HG02623 (cell line): ENCODE results near the gene CSMD2.

ENCODE experiments used
- ATAC-seq: cut with Tn5 transposase; IDR thresholded peaks from one replicate; pipeline ENCODE4 v1.9.1; 2021; ENCODE audit warnings: moderate library complexity; ENCODE audit not compliant: unreplicated experiment

CSMD2 gene

DNA sequence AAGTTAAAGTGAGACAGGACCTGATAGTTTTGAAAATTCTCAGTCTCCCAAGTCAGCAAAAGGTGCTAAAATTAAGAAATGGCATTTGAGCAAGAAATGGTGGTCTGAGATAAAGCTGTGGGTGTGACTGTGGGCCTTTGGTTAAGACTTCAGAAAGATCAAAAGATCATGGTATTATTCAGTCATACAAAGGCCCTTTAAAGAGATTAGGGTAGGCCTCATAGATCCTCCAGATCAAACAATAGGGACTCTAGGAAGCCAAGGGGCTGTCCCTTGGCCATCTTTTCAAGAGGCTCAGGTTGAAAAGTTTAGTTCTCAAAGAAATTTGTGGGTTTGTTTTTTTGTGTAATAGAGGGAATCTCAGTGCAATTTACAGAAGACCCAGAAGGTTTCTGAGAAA is 292.8 kb downstream of the CSMD2 start:
- no peak for ATAC-seq

DNA sequence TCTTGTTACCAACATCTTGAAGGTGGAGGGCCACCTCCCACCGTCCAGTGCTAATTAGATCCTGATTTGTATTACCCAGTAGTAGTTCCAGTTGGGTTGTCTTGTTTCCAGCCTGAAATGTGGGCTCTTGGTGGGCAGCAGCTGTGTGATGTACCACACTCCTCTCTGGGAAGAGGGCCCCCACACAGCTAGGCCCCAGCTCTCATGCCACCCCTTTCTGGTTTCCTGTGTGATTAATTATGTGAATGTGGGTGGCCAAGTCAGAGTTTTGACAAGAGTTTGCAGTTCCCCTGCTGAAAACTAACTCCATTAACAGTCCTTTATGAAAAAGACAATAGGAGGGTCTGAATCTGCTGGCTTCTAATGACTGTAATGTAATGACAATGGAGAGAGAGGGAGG is 297.3 kb downstream of the CSMD2 start:
- no peak for ATAC-seq

DNA sequence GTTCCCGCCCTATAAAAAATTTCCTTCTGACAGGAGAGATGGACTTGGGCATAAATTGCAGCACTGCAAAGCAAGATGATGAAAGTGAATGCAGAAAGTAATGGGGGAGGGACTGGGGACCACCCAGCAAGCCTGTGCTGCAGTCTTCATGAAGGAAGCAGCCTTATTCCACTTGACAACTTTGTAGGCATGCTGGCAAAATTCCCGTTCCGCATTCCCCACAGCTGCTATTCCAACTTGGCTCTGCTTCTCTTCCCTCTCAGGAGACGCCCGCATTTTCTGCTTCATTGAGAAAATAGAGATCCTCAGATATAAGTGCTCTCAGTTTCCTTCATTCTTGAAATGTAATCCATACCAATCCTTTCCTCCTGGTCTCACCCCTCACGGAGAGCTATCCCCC is 298.7 kb downstream of the CSMD2 start:
- ATAC-seq = no peak

DNA sequence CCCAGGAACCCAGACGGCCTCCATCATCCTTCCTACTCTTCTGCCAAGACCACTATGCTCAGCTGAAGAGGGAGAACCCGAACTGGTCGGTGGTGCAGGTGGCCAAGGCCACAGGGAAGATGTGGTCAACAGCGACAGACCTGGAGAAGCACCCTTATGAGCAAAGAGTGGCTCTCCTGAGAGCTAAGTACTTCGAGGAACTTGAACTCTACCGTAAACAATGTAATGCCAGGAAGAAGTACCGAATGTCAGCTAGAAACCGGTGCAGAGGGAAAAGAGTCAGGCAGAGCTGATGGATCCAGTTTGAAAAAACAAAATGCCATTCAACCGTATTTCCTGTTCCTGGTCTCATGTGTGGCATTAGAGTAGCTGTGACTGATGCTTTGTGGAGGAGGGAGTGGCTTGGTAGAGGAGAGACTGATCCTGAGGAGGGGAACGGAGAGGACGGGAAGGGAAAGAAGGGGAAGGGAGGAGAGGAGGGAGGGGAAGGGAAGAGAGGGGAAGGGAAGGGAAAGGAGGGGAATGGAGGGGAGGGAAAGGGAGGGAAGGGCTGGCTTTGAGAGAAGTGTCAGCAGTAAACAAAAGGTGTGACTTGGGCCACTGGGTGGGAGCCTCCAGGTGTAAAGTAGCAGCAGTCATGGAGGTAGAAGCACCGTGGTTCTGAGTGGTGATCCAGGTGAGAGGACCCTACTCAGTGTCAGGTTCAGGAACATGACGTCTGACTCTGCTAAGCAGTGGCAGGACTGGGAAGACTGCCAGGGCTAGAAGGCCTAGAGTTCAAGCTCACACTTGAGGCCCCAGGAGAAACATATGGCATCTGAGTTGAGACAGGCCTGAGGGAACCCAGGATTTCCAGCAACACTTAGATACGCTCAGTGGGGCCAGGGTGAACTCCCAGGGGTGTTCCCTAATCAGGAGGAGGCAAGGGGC is 300.3 kb downstream of the CSMD2 start:
- ATAC-seq = no peak

DNA sequence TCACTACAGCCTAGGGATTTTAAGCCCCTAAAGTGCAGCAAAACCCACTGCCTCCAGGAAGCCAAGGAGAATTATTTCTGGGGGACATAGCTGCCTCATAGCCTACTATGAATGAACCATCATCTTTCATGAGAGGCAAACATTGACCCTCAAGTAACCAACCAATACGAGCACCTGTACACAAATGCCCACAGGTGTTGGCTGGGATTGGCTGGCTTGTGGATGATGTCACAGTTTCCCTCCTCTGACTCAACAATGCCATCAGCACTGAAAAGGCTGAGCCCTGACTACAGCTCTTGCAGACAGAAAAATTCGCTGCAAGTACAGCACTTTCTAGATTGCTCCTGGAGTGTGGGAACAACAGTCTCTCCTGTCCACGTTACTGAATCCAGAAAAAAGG is 301.3 kb downstream of the CSMD2 start, which contains the start of gene HMGB4:
Gene HMGB4 (plus strand): TSS at position 301 of the 400 bp plus-strand sequence. CDS start 113 bp downstream, outside the sequence.
- no peak for ATAC-seq

DNA sequence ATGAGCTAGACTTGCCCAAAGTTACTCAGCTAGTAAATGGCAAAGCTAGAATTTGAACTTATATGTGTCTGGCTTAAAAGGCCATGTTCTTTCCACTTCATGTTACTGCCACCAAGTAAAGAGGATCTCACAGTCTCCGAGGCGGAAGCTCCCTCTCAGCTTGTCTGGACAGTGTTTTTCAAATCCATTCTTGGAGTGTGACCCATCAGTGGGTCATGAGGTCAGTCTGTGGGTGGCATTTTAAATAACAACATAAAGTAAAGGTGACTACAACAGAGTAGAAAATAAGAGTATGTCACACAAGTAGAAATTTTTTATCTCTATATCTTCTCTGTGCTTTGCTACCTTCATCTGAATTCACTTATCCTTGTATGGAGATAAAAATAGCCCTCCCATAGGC is 304.4 kb downstream of the CSMD2 start:
- no peak for ATAC-seq

DNA sequence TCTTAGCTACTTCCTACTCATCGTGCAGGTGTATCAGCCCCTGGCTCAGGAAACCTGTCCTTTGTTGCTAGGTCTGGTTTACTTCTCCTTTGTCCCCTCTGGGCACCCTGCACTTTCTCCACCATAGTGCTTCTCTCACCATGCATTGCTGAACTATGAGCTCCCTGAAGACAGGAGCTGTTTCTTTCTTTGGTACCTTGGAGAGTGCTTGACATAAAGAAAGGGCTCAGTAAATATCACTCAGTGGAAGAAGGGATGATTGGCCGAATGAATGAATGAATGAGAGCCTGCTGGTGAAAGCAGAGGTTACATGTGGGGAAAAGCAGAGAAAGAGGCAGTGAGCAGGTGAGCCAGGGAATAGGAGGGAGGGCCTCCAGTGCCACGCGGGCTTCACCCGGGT is 310.9 kb downstream of the CSMD2 start:
- ATAC-seq = no peak

DNA sequence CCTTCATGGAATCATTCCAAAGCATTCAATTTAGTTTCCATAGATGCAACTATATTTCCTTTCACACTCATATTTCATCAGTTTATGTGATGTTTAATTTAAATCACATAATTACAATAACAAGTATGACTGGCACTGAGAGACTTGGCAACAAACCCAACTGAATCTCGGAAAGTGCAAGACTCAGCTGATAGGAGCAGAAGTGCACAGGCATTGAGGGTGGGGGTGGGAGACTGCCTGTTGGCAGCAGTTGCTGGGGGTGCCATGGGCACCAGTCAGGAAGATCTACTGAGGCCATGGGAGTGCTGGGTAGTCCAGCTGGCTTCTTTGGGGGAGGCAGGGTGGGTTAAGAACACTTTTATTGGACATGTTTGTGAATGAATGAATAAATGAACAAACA is 311.6 kb downstream of the CSMD2 start:
- ATAC-seq = no peak

DNA sequence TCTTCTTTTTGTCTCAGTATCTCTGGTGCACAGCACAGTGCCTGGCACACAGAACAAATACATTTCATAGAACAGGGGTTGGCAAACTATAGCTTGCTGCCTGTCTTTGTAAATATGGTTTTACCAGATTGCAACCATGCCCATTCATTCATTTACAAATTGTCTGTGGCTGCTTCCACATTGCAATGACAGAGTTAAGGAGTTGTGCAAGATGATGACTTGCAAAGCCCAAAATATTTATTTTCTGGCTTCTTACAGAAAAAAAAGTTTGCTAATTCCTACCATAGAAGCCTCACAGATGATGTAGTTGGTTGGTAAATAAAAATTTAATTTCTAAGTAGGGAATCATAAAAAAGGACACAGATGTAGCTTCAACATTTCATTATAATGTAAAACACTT is 312.3 kb downstream of the CSMD2 start:
- no peak for ATAC-seq

DNA sequence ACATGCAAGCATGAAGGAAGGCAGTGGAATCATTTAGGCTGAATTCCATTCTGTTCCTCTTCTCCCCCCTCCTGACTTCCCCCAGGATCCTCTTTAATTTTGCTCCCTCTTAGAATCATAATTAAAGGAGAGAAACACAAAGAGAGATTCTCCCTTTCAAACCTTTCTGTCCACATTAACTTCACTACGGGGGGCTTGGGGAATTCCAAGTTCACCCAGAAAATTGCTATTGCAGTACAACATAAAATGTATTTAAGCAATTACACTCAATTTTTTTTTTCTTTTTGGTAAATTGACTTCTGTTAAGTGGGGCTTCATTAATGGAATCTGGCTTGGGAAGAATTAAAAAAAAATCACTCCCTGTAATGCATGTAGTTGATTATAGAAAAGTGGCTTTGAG is 314.5 kb downstream of the CSMD2 start:
- no peak for ATAC-seq

DNA sequence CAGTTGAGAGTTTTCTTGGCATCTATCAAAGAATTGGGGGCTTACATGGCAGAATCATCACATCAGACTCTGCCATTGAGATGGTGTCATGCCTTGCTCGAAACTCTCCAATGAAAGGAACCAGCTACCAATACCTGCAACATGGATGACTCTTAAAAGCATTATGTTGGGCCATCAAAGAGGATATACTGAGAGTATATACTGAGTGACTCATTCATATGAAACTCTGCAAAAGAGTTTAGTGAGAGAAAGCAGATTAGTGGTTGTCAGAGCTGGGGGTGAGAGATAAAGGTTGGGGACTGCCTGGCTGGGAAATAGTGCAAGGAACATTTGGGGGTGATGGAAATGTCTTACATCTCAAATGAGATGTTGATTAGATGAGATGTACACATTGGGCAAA is 315.8 kb downstream of the CSMD2 start:
- no peak for ATAC-seq

DNA sequence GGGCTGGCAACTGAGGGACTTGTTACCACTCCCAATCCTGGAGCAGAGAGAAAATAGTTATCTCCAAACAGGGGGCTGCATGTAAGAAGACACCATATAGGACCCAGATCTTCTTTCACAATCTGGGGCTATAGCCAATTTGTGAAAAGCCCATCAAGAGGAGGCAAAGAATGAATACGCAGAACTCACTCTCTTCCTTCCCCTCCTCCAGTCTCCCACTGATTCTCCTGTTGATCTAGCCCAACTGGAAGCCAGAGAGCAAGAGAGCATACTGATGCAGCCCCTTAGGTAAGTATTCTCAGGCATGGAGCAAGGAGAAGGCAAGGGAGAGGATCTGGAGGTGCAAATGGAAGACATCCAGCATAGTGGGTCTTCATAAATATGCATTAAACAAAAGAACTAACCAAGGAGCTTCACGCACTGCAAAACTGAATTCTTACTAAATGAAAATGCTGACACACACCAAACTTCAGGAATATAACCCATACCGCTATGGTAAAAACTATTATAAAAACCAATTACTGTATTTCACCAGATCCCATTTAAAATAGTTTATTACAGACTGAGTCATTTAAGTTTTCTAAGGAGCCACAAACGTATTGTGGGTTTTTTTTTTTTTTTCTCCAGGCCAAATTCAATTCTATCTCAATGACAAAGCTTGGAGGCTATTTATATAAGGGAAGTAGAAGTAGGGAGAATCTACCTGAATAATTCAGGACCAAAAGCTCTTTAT is 316.7 kb downstream of the CSMD2 start:
- no peak for ATAC-seq

DNA sequence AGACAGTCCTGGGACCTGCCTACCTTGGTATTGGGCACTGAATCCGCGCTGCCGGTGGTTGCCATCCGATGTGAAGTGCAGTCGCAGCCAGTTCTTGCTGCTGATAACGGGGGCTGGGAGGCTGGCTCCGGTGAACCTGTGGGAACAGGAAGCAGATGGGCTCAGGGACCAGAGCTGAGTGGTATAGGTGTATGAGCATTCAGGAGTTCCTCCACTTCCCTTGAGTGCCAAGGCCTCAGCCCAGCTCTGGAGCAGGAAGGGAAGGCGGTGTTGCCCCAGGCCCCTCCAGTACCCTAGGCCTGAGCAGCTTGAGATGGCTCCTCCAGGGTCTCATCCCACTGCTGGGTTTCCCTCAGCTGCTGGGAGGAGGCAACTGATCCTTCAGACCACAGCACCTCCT is 318.2 kb downstream of the CSMD2 start:
- ATAC-seq = no peak

DNA sequence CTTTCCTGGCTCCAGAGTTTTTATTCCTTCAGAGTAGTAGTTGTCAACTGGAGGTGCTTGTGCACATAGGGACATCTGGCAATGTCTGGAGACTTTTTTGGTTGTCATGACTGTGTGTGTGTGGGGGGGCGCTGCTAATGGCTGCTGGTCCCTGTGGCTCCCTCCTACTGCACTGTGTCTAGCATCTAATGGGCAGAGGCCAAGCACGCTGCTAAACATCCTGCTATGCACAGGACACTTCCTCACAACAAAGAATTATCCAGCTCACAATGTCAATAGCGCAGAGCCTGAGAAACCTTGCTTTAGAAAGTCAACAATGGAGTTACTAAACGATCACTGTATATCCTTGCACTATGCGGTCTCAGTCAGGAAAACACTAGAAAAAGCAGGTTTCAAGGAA is 320.9 kb downstream of the CSMD2 start:
- ATAC-seq = no peak

DNA sequence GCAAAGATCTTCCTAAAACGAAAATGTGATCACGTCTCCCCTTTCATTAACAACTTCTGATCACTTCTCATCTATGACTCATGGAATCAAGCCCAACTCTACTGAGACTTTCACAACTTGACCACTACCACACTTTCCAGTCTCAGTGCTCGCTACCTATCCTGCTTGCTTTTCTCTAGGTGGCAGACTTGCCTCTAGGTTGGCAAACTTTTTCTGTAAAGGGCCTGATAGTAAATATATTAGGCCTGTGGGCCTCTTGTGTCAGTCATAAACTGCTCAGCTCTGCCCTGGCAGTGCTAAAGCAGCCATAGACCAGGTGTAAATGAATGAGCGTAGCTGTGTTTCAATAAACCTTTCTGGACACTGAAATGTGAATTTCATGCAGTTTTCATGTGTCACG is 322.7 kb downstream of the CSMD2 start:
- no peak for ATAC-seq

DNA sequence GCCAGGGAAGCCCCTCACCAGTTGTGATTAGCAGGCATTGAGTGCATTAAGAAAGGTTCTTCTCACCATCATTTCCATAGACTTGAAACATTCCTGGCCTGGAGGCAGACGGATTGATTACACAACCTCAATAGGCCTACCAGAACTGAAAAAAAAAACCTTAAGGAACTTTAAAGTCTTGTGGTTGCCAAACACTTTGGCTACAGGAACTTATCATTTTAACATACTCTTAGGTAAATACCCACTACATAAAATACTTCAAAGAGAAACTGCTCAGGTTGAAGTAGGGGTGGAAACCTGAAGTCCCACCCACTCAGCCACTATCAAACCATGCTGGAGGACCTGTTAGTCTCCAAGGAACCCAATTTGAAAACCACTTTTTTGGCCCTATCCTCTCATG is 323.5 kb downstream of the CSMD2 start:
- ATAC-seq = no peak

DNA sequence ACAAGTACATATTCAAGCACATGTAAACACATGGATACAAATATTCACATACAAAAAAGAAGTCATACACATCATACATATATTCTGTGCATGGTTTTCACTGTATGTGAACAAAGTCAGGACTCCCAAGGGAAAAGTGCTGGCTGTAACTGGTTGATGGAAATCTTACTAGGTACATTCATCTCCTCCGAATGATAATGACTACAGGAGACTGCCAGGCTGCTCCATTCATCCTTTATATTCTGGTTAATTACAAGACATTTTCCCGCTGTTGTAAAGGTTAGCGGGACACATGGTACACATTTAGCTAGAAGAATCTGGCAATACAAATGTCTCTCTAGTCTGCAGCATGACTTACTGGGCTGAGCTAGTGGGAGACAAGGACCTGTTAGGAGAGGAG is 327.4 kb downstream of the CSMD2 start:
- no peak for ATAC-seq

DNA sequence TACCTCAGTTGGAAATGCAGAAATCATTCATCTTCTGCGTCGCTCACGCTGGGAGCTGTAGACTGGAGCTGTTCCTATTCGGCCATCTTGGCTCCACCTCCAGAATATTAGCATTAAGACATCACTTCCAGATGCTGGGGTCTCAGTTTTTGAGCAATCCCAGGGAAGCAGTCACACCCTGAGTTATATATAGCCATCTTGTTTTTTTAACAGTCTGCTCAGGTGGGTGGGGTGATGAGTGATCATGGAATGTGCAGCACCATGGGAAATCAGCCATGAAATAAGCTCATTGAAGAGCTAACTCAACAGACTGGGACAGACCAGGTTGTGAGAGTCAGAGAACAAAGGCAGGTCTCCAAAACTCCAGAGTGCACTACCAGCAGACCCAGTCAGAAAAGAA is 328.1 kb downstream of the CSMD2 start:
- no peak for ATAC-seq

DNA sequence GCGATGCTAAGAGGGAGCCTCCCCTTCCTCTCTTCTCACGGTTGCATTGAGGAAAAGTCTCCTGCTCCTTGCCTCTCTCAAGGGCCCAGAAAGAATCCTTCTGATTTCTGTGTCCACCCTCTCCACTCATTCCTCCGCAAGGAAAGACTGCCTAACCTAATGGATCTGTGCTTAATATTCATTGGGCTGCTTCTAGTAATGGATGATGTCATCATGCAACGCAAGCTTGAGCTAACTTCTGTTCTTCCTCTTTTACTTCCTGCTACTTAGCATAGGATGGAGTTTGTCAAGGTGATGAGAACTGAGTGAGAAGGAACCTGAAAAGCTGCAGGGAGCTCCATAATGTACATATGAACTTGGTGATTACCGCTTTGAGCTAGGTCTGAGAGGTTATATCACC is 336.4 kb downstream of the CSMD2 start:
- no peak for ATAC-seq

DNA sequence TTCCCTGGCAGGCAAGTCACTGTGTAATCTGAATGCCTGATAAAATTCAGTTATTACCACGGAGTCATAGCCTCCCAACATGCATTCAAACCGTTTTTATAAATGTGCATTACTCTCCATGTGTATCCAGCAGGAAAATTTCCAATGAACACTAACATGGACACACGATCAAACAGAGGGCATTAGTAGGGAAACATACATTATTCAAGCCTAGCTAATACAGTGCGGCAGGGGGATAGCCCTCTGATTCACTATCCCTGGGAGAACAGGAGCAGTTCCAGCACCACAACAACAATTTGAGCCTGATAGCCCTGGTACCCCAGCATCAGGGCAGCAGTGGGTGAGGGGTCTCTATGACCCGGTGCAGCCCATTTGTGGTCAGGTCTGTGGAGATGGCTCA is 337.0 kb downstream of the CSMD2 start:
- ATAC-seq = no peak

DNA sequence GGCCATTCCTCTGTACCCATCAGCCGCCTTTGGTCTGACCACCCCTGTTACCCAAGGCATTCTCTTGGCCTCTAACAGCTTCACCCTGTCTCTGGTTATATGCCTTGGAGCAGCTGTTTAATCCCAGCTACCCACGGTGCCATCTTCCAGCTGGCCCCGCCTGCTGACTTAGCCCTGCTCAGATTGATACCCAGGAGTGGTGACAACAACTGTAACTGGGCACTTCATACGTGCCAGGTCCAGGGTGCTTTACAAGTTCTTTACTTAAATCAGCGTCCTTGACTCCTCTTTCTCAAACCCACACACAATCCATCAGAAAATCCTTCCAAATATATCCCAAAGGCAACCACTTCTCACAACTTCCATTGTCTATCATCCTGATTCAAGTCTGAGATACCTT is 338.3 kb downstream of the CSMD2 start:
- no peak for ATAC-seq

DNA sequence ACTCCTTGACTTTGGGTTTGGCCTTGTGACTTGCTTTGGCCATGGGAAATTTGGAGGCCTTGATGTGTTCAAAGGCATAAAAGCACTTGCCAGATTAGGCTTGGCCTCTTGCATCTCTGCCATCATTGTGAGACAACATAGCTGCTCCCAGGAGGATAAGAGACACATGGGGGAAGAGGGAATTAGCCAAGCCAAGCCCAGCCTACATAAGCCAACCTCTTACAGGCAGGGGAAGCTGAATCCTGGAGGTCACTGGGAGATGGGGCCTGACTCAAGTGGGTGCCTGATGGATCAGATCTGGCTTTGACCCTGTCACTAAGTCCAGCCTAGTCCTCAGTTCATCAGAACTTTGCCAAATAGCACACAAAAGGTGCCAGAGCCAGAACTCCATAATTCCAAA is 338.7 kb downstream of the CSMD2 start:
- ATAC-seq = no peak
